Naive thymus-derived CD4-positive, alpha-beta T cell (primary cell): ENCODE data around the gene STPG2. TPM values are rescaled to one million over a fixed set of nuclear protein-coding genes. Genes with fewer than 3 reads are reported as not detected.

Experiments used
- ATAC-seq: fragments of 150-1000 bp; cut with Tn5 transposase; 2 replicates; pipeline ENCODE4 v1.10.0; 2021; ENCODE audit warnings: mild to moderate bottlenecking, moderate library complexity
- CTCF ChIA-PET: fragments of 350-600 bp; sonication (Branson Sonifier 250); formaldehyde crosslinking; loops from one replicate; lab custom pipeline; 2021; ENCODE audit warnings: antibody characterized with exemption; lab: Charles Lee
- POLR2A ChIA-PET: fragments of 350-600 bp; sonication (Branson Sonifier 250); formaldehyde crosslinking; loops from one replicate; lab custom pipeline; 2021; ENCODE audit warnings: antibody characterized with exemption, inconsistent platforms; lab: Charles Lee
- DNase-seq, 9 donors: peaks; one replicate each; pipeline versions ENCODE4 v3.0.0 to v3.0.0-alpha.2; 2020 to 2022; ENCODE audit warnings: mixed read lengths in 1 of 9
- H3K27ac ChIP-seq: one replicate; pipeline ENCODE4 v1.7.0; 2013; ENCODE audit warnings: mild to moderate bottlenecking, low read depth, low read length, moderate library complexity
- H3K27me3 ChIP-seq, 2 donors: one replicate each; pipeline ENCODE4 v1.7.0; 2013; ENCODE audit warnings: low read length in 2 of 2, mild to moderate bottlenecking in 2 of 2, moderate library complexity in 2 of 2; ENCODE audit not compliant: control insufficient read depth in 2 of 2, insufficient read depth in 2 of 2
- H3K36me3 ChIP-seq, 3 experiments: 1 replicate in 2 of 3; 2 replicates in 1 of 3; pipeline ENCODE4 v1.7.0; 2013; ENCODE audit warnings: low read length in 3 of 3, mild to moderate bottlenecking in 3 of 3, moderate library complexity in 1 of 3; ENCODE audit not compliant: insufficient read depth in 3 of 3, control insufficient read depth in 2 of 3
- H3K4me1 ChIP-seq, 2 donors: one replicate each; pipeline ENCODE4 v1.7.0; 2013; ENCODE audit warnings: low read length in 2 of 2, mild to moderate bottlenecking in 2 of 2, moderate library complexity in 1 of 2; ENCODE audit not compliant: control insufficient read depth in 2 of 2, insufficient read depth in 2 of 2
- H3K4me3 ChIP-seq: 2 replicates; pipeline ENCODE4 v1.7.0; 2013; ENCODE audit warnings: mild to moderate bottlenecking, low read length
- H3K9me3 ChIP-seq, 3 experiments: 1 replicate in 2 of 3; 2 replicates in 1 of 3; pipeline ENCODE4 v1.7.0; 2013; ENCODE audit warnings: low read length in 3 of 3; ENCODE audit not compliant: control insufficient read depth in 2 of 3
- H3K27ac Mint-ChIP-seq, 9 donors: one replicate each; pipeline ENCODE4 v1.8.0; 2020 to 2022; ENCODE audit warnings: mixed read lengths in 9 of 9, mild to moderate bottlenecking in 8 of 9, moderate library complexity in 5 of 9, inconsistent platforms in 2 of 9
- H3K27me3 Mint-ChIP-seq, 5 donors: one replicate each; pipeline ENCODE4 v1.8.0; 2021 to 2022; ENCODE audit warnings: mixed read lengths in 5 of 5, mild to moderate bottlenecking in 1 of 5
- H3K36me3 Mint-ChIP-seq, 5 donors: one replicate each; pipeline ENCODE4 v1.8.0; 2020 to 2022; ENCODE audit warnings: mixed read lengths in 5 of 5, mild to moderate bottlenecking in 3 of 5, inconsistent platforms in 1 of 5
- H3K4me1 Mint-ChIP-seq, 7 donors: one replicate each; pipeline ENCODE4 v1.8.0; 2020 to 2022; ENCODE audit warnings: mixed read lengths in 7 of 7, mild to moderate bottlenecking in 3 of 7, inconsistent platforms in 1 of 7
- H3K4me3 Mint-ChIP-seq, 10 donors: one replicate each; pipeline ENCODE4 v1.8.0; 2020 to 2022; ENCODE audit warnings: mild to moderate bottlenecking in 10 of 10, mixed read lengths in 10 of 10, moderate library complexity in 6 of 10, inconsistent platforms in 2 of 10
- H3K9me3 Mint-ChIP-seq, 11 donors: one replicate each; pipeline ENCODE4 v1.8.0; 2020 to 2022; ENCODE audit warnings: mixed read lengths in 11 of 11, mild to moderate bottlenecking in 4 of 11, inconsistent platforms in 1 of 11, moderate library complexity in 1 of 11
- intact Hi-C, 2 donors: fragments of 100-400 bp; cut with micrococcal nuclease; formaldehyde crosslinking; loops; one replicate each; pipeline ENCODE4 v1.15.1; 2023
- polyA plus RNA-seq, 2 donors: library from polyadenylated mRNA; unstranded; fragments of 300-500 nt; fragmentation: Illumina TruSeq; gene quantifications; one replicate each; pipeline ENCODE4 v1.2.3, GENCODE V29; 2021
- total RNA-seq, 6 experiments: library from RNA in 5 of 6; stranded (reverse) in 5 of 6; gene quantifications; 1 replicate in 5 of 6; 2 replicates in 1 of 6; pipeline ENCODE4 v1.2.3 and lab custom pipeline; 2021 to 2026

Gene STPG2
- total and polyA plus RNA-seq, 7 experiments from 2014 or later, result 0.19 to 0.47 (median 0.30) TPM; not detected in 3

DNA sequence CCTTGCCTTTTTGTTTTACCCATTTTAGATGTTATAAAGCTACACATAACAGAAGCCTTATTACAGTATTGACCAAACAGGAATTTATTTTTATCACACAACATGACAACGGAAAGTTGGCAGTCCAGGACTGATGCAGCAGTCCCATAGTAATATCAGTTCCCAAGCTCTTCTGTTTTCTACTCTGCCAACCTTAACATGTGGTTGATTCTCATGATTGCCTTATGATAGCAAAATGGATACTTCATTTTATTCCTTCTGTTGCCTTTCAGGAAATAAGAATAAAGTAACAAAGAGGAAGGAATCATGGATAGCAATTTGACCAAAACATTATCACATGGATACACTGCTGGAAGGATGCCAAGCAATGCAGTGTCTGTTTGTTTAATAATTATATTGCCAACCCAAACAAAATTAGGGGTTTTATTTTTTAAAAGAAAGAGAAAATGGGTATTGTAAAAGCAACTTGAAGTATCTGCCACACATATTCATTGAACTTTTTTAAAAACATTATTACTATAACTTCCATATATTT lies 275.7 kb downstream of the STPG2 start:
- peaks cover 0 to 28% (median 12%) of the 10 kb centered on the region in 11 donors for H3K9me3 Mint-ChIP-seq
- H3K36me3 ChIP-seq, result no peaks in the 10 kb centered on the region
- H3K27me3 Mint-ChIP-seq, result no peaks in the 10 kb centered on the region
- H3K9me3 ChIP-seq, result no peaks in the 10 kb centered on the region
- no peaks in the 10 kb centered on the region for H3K4me1 Mint-ChIP-seq
- no peak overlapping the region for H3K4me3 Mint-ChIP-seq
- CTCF ChIA-PET, result no interaction called here
- H3K4me3 ChIP-seq, result no peak overlapping the region
- no peak overlapping the region for H3K27ac Mint-ChIP-seq
- H3K27me3 ChIP-seq, result no peaks in the 10 kb centered on the region
- ATAC-seq (no peak), DNase-seq (no peak)
- no peaks in the 10 kb centered on the region for H3K36me3 Mint-ChIP-seq
- H3K4me1 ChIP-seq, result no peaks in the 10 kb centered on the region
- POLR2A ChIA-PET, result no interaction called here
- no peak overlapping the region for H3K27ac ChIP-seq
- intact Hi-C loops, result no loop called here

- Histone ChIP-seq H3K9me3 (no peaks in the 10 kb centered on the region), H3K27ac (no peak overlapping the region), H3K27me3 (no peaks in the 10 kb centered on the region), H3K4me1 (no peaks in the 10 kb centered on the region), H3K36me3 (no peaks in the 10 kb centered on the region), H3K4me3 (no peak overlapping the region)
- no peak for DNase-seq
- Mint-ChIP-seq H3K27ac (no peak overlapping the region), H3K27me3 (no peaks in the 10 kb centered on the region), H3K4me1 (no peaks in the 10 kb centered on the region), H3K9me3 (peaks cover 0 to 34% (median 16%) of the 10 kb centered on the region in 11 donors), H3K36me3 (no peaks in the 10 kb centered on the region), H3K4me3 (no peak overlapping the region)
- intact Hi-C loops, result no loop called here
- no peak for ATAC-seq
- POLR2A ChIA-PET, result no interaction called here
- CTCF ChIA-PET, result no interaction called here
Observed at GRCh38 chr4:97866821-97867556, 276.3 kb downstream of the STPG2 start.

DNA sequence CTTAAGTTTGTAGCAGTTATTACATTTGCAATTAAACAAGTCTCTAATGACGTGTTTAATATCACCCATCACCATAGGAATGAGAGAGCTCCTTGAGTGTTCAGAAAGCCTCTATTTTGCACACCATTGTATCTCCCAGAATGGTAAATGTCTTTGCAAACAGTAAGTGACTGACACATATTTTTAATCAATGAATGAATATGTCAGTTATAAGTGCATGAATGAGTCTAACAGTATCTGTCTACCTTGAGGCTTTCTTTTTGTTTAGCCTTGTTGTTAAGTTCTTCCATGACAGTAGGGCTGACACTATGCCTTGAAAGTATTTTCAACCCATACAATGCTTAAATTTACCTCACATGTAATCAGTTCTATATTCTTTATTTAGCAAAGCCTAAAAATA lies 292.2 kb downstream of the STPG2 start:
- Mint-ChIP-seq H3K4me3 (no peak overlapping the region), H3K36me3 (no peaks in the 10 kb centered on the region), H3K9me3 (peaks cover 0 to 28% (median 6%) of the 10 kb centered on the region in 11 donors), H3K27ac (no peak overlapping the region), H3K27me3 (no peaks in the 10 kb centered on the region), H3K4me1 (no peaks in the 10 kb centered on the region)
- Histone ChIP-seq H3K4me1 (no peaks in the 10 kb centered on the region), H3K27me3 (no peaks in the 10 kb centered on the region), H3K27ac (no peak overlapping the region), H3K9me3 (no peaks in the 10 kb centered on the region), H3K4me3 (no peak overlapping the region), H3K36me3 (no peaks in the 10 kb centered on the region)
- intact Hi-C loops, result no loop called here
- CTCF ChIA-PET, result no interaction called here
- DNase-seq (no peak), ATAC-seq (no peak)
- POLR2A ChIA-PET, result no interaction called here

GRCh38 chr4:97845758-97846157 lies 297.5 kb downstream of the STPG2 start:
- no peak for DNase-seq
- Mint-ChIP-seq H3K27me3 (no peaks in the 10 kb centered on the region), H3K36me3 (no peaks in the 10 kb centered on the region), H3K9me3 (peaks cover 0 to 14% (median 4%) of the 10 kb centered on the region in 11 donors), H3K4me3 (no peak overlapping the region), H3K27ac (no peak overlapping the region), H3K4me1 (no peaks in the 10 kb centered on the region)
- ChIA-PET CTCF (no interaction called here), POLR2A (no interaction called here)
- Histone ChIP-seq H3K36me3 (no peaks in the 10 kb centered on the region), H3K4me3 (no peak overlapping the region), H3K27ac (no peak overlapping the region), H3K4me1 (no peaks in the 10 kb centered on the region), H3K9me3 (no peaks in the 10 kb centered on the region), H3K27me3 (no peaks in the 10 kb centered on the region)
- intact Hi-C loops, result no loop called here
- no peak for ATAC-seq

- H3K4me3 Mint-ChIP-seq, result no peak overlapping the region
- peaks cover 0 to 8% (median 4%) of the 10 kb centered on the region in 11 donors for H3K9me3 Mint-ChIP-seq
- H3K4me1 Mint-ChIP-seq, result no peaks in the 10 kb centered on the region
- H3K27me3 ChIP-seq, result no peaks in the 10 kb centered on the region
- H3K36me3 ChIP-seq, result no peaks in the 10 kb centered on the region
- H3K27ac ChIP-seq, result no peak overlapping the region
- ATAC-seq (no peak), DNase-seq (no peak)
- H3K4me1 ChIP-seq, result no peaks in the 10 kb centered on the region
- POLR2A ChIA-PET, result no interaction called here
- no peak overlapping the region for H3K4me3 ChIP-seq
- CTCF ChIA-PET, result no interaction called here
- intact Hi-C loops, result no loop called here
- H3K27me3 Mint-ChIP-seq, result no peaks in the 10 kb centered on the region
- H3K27ac Mint-ChIP-seq, result no peak overlapping the region
- H3K36me3 Mint-ChIP-seq, result no peaks in the 10 kb centered on the region
- no peaks in the 10 kb centered on the region for H3K9me3 ChIP-seq
Observed at GRCh38 chr4:97841512-97841911, 301.8 kb downstream of the STPG2 start.

GRCh38 chr4:97836662-97837061 lies 306.6 kb downstream of the STPG2 start:
- POLR2A ChIA-PET, result no interaction called here
- CTCF ChIA-PET, result no interaction called here
- intact Hi-C loops, result no loop called here
- no peaks in the 10 kb centered on the region for H3K36me3 Mint-ChIP-seq
- DNase-seq (no peak), ATAC-seq (no peak)
- peaks cover 2 to 30% (median 6%) of the 10 kb centered on the region in 11 donors for H3K9me3 Mint-ChIP-seq
- no peak overlapping the region for H3K27ac ChIP-seq
- no peak overlapping the region for H3K4me3 ChIP-seq
- no peaks in the 10 kb centered on the region for H3K4me1 Mint-ChIP-seq
- H3K4me1 ChIP-seq, result no peaks in the 10 kb centered on the region
- no peak overlapping the region for H3K4me3 Mint-ChIP-seq
- no peaks in the 10 kb centered on the region for H3K27me3 Mint-ChIP-seq
- H3K36me3 ChIP-seq, result no peaks in the 10 kb centered on the region
- H3K27ac Mint-ChIP-seq, result no peak overlapping the region
- H3K27me3 ChIP-seq, result no peaks in the 10 kb centered on the region
- no peaks in the 10 kb centered on the region for H3K9me3 ChIP-seq

DNA sequence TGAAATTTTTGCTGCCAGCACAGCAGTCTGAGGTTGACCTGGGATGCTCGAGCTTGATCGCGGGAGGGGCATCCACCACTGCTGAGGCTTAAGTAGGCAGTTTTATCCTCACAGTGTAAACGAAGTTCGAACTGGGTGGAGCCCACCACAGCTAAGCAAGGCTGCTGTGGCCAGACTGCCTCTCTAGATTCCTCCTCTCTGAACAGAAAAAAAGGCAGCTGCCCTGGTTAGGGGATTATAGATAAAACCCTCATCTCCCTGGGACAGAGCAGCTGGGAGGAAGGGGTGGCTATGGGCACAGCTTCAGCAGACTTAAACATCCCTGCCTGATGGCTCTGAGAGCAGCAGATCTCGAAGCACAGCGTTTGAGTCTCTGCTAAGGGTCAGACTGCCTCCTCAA lies 314.6 kb downstream of the STPG2 start:
- peaks cover 2 to 24% (median 13%) of the 10 kb centered on the region in 11 donors for H3K9me3 Mint-ChIP-seq
- intact Hi-C loops, result no loop called here
- no peak overlapping the region for H3K27ac ChIP-seq
- H3K4me1 ChIP-seq, result no peaks in the 10 kb centered on the region
- no peaks in the 10 kb centered on the region for H3K27me3 ChIP-seq
- H3K4me3 Mint-ChIP-seq, result no peak overlapping the region
- ATAC-seq (no peak), DNase-seq (no peak)
- ChIA-PET POLR2A (no interaction called here), CTCF (no interaction called here)
- H3K4me1 Mint-ChIP-seq, result no peaks in the 10 kb centered on the region
- no peak overlapping the region for H3K4me3 ChIP-seq
- H3K9me3 ChIP-seq, result peaks cover 0 to 7% (median 0%) of the 10 kb centered on the region in 3 experiments
- no peaks in the 10 kb centered on the region for H3K36me3 Mint-ChIP-seq
- no peaks in the 10 kb centered on the region for H3K27me3 Mint-ChIP-seq
- H3K27ac Mint-ChIP-seq, result no peak overlapping the region
- H3K36me3 ChIP-seq, result no peaks in the 10 kb centered on the region
